Measurements from ENCODE around the gene FAIM2. TPM values are rescaled to one million over a fixed set of nuclear protein-coding genes. Genes with fewer than 3 reads are reported as not detected.

FAIM2 gene
- total and polyA plus RNA-seq, 9 of the 15 experiments (the other 6 are each of a cell fraction or from before 2014, with no cell fraction given): 0.01 to 0.10 TPM; not detected in 7

DNA sequence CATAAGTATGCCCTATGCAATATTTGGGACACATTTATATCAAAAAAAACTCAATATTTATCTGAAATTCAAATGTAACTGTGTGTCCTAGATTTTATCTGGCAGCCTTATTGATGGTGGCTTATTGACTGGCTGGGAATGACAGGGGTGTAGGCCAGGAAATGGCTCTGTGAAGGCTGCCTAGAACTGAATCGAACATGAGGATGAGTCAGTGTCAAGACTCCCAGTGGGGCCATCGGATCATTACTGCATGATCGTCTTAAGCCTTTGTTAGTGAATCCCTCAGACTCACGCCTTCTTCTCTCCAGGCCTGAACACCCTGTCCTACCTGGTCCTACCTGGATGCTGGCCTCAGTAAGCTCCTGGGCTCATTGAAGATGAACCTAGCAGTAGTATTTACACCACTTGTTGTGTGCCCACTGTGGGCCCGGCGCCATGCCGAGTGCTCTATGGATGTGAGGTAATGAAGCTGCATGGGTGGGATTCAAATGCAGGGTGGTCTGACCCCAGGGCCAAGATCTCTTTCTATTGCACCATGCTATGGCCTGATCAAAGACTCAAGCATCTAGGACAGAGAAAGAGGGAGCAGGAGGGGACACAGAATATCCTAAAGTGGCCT is 21.0 kb upstream of the FAIM2 start:
- ChIA-PET POLR2A (no interaction called here), CTCF (ENCODE audit: low intra/inter-chr PET ratio) (no interaction called here)
- no TSS peak for BruUV-seq (replicated peaks)
- Histone ChIP-seq H3K4me1 (replicated peaks in 1 of 2; ENCODE audit: control insufficient read depth in 2 of 2, insufficient read depth in 2 of 2, low read length in 2 of 2) (no peaks in the 10 kb centered on the region; a peak in 1 of 5 replicates), H3K36me3 (ENCODE audit: control insufficient read depth, insufficient read depth, low read length) (no peaks in the 10 kb centered on the region), H3K9ac (ENCODE audit: insufficient read depth in 1 of 2, low read depth in 2 of 2, low read length in 2 of 2) (no peak overlapping the region), H3K27ac (ENCODE audit: extremely low read depth, low read depth, low read length) (no peak overlapping the region), H3K9me3 (replicated peaks; ENCODE audit: control insufficient read depth, insufficient read depth, low read depth, low read length) (no peaks in the 10 kb centered on the region), H2AFZ (ENCODE audit: low read depth, low read length) (no peak overlapping the region), H3K4me2 (ENCODE audit: insufficient read depth, low read length) (no peak overlapping the region), H3K4me3 (no peak overlapping the region), H3K79me2 (ENCODE audit: control insufficient read depth, insufficient read depth, low read length) (no peaks in the 10 kb centered on the region), H4K20me1 (replicated peaks; ENCODE audit: control insufficient read depth, insufficient read depth, low read length) (no peaks in the 10 kb centered on the region), H3K9me1 (ENCODE audit: control insufficient read depth, insufficient read depth, low read length) (no peaks in the 10 kb centered on the region), H3K27me3 (ENCODE audit: control insufficient read depth in 2 of 2, insufficient read depth in 2 of 2, low read length in 2 of 2) (peaks cover 11 to 39% of the 10 kb centered on the region in 2 experiments; a peak in 4 of 5 replicates)
- intact Hi-C loops (cut with micrococcal nuclease): no loop called here
- DNase-seq (ENCODE audit: extremely low read depth in 1 of 4, low spot score in 3 of 4): no peak
- TF ChIP-seq, protein P1, sequence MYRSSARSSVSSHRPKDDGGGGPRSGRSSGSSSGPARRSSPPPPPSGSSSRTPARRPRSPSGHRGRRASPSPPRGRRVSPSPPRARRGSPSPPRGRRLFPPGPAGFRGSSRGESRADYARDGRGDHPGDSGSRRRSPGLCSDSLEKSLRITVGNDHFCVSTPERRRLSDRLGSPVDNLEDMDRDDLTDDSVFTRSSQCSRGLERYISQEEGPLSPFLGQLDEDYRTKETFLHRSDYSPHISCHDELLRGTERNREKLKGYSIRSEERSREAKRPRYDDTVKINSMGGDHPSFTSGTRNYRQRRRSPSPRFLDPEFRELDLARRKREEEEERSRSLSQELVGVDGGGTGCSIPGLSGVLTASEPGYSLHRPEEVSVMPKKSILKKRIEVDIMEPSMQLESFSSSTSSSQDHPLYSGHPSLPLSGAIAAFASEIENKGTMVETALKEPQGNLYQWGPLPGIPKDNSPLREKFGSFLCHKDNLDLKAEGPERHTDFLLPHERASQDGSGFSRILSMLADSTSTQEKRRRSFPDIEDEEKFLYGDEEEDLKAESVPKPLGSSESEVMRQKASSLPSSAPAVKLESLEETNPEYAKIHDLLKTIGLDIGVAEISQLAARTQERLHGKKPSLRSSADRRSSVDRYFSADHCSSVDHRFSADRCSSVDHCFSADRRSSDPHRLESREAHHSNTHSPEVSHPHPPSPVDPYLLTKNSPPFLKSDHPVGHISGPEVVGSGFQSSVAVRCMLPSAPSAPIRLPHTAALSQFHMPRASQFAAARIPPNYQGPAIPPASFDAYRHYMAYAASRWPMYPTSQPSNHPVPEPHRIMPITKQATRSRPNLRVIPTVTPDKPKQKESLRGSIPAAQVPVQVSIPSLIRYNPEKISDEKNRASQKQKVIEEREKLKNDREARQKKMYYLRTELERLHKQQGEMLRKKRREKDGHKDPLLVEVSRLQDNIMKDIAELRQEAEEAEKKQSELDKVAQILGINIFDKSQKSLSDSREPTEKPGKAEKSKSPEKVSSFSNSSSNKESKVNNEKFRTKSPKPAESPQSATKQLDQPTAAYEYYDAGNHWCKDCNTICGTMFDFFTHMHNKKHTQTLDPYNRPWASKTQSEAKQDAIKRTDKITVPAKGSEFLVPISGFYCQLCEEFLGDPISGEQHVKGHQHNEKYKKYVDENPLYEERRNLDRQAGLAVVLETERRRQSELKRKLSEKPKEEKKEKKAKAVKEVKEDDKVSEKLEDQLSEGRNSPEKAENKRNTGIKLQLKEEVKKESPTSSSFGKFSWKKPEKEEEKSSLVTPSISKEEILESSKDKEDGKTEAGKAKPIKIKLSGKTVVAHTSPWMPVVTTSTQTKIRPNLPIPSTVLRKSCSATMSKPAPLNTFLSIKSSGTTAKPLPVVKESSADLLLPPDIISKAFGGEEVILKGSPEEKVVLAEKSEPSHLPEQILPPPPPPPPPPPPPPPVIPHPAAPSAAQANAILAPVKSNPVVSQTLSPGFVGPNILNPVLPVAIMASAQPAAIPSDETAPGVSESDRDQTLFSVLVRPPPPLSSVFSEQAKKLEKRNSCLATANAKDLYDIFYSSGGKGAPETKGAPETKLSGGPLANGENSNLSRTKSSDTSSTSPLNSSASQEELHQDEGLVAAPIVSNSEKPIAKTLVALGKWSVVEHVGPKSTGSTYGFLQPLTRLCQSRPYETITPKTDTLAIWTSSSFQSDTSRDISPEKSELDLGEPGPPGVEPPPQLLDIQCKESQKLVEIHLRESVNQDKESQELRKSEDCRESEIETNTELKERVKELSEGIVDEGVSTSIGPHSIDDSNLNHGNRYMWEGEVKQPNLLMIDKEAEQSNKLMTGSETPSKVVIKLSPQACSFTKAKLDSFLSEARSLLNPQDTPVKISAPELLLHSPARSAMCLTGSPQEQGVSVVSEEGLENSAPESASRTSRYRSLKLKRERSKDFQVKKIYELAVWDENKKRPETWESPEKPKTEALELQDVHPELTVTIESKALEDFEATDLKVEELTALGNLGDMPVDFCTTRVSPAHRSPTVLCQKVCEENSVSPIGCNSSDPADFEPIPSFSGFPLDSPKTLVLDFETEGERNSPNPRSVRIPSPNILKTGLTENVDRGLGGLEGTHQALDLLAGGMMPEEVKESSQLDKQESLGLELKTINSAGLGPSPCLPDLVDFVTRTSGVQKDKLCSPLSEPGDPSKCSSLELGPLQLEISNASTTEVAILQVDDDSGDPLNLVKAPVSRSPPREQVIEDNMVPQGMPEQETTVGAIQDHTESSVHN (IDR thresholded peaks at IDR 0.05; ENCODE audit: borderline replicate concordance in 1 of 2, low read depth in 1 of 2): no peak
- TF ChIP-seq, protein P2, sequence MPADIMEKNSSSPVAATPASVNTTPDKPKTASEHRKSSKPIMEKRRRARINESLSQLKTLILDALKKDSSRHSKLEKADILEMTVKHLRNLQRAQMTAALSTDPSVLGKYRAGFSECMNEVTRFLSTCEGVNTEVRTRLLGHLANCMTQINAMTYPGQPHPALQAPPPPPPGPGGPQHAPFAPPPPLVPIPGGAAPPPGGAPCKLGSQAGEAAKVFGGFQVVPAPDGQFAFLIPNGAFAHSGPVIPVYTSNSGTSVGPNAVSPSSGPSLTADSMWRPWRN (IDR thresholded peaks at IDR 0.05; ENCODE audit: low read depth): no peak
- no peak for TF ChIP-seq FOXJ2 (tag; IDR thresholded peaks at IDR 0.05)
- TF ChIP-seq KDM5B (IDR thresholded peaks at IDR 0.05; ENCODE audit: insufficient replicate concordance, low read depth, low read length): no peak
- TF ChIP-seq HNRNPLL (IDR thresholded peaks at IDR 0.05; ENCODE audit: low read depth, low read length, poor library complexity, severe bottlenecking): no peak
- TF ChIP-seq BRD9 (IDR thresholded peaks at IDR 0.05; ENCODE audit: low read depth, partially characterized antibody): no peak
- TF ChIP-seq CBFA2T2 (conservative IDR thresholded peaks at IDR 0.05): no peak
- TF ChIP-seq TAF9B (IDR thresholded peaks at IDR 0.05; ENCODE audit: partially characterized antibody): no peak
- no peak for TF ChIP-seq MYC (IDR thresholded peaks at IDR 0.05; ENCODE audit: low read depth, low read length)
- no peak for TF ChIP-seq MYC (CRISPR knock-in tag; IDR thresholded peaks at IDR 0.05; ENCODE audit: borderline replicate concordance, low read depth)
- no peak for TF ChIP-seq TBL1XR1 (IDR thresholded peaks at IDR 0.05; ENCODE audit: low read length in 2 of 2)
- TF ChIP-seq TCFL5 (CRISPR knock-in tag; conservative IDR thresholded peaks at IDR 0.05): no peak
- 42% methylated on average over 7 of the region's 7 CpGs for WGBS (ENCODE audit: insufficient coverage, low coverage, missing lambda C conversion rate)
- no peak for FAIRE-seq
- ATAC-seq: no peak
- in situ Hi-C loops (cut with MboI): no loop called here
